ENCODE data around the gene ZNF439. TPM values are rescaled to one million over a fixed set of nuclear protein-coding genes. Genes with fewer than 3 reads are reported as not detected.
"Not testable (repeated sequence)": the region's sequence is repeated elsewhere in the genome, so short reads cannot be mapped to it uniquely, and the experiment has no call there.

ZNF439 gene
- total RNA-seq, 1 donor from 2014 or later: 1.0 TPM

- Mint-ChIP-seq H3K9me3 (ENCODE audit: unreplicated experiment) (no peaks in the 10 kb centered on the region), H3K4me1 (ENCODE audit: unreplicated experiment) (peaks cover 7% of the 10 kb centered on the region)
- no peak for DNase-seq (ENCODE audit: extremely low spot score, unreplicated experiment)
These were observed 34.1 kb downstream of the ZNF439 start for GRCh38 chr19:11882606-11883005.

GRCh38 chr19:11887234-11887610 is 38.7 kb downstream of the ZNF439 start:
- Mint-ChIP-seq H3K4me3 (ENCODE audit: unreplicated experiment) (peak overlapping the region; percentile 94), H3K27me3 (ENCODE audit: unreplicated experiment) (peaks cover 15% of the 10 kb centered on the region), H3K4me1 (ENCODE audit: unreplicated experiment) (peaks cover 28% of the 10 kb centered on the region), H3K36me3 (ENCODE audit: unreplicated experiment) (peaks cover 10% of the 10 kb centered on the region), H3K27ac (ENCODE audit: unreplicated experiment) (peak overlapping the region; percentile 97), H3K9me3 (ENCODE audit: unreplicated experiment) (no peaks in the 10 kb centered on the region)
- no peak for TF ChIP-seq CTCF (IDR thresholded peaks at IDR 0.05)
- DNase-seq (ENCODE audit: extremely low spot score, unreplicated experiment): no peak

More at GRCh38 chr19:11882606-11883005, 34.1 kb downstream of the ZNF439 start:
- no peaks in the 10 kb centered on the region for H3K36me3 Mint-ChIP-seq (ENCODE audit: unreplicated experiment)
- H3K27ac Mint-ChIP-seq (ENCODE audit: unreplicated experiment): no peak overlapping the region
- H3K27me3 Mint-ChIP-seq (ENCODE audit: unreplicated experiment): peaks cover 17% of the 10 kb centered on the region
- H3K4me3 Mint-ChIP-seq (ENCODE audit: unreplicated experiment): no peak overlapping the region
- no peak for TF ChIP-seq CTCF (IDR thresholded peaks at IDR 0.05)

GRCh38 chr19:11887611-11888531 is 39.3 kb downstream of the ZNF439 start, which contains the start of gene ZNF69:
ZNF69 (plus strand) TSS chr19:11887782; CDS start chr19:11887924, 142 bp downstream.
- no peaks in the 10 kb centered on the region for H3K9me3 Mint-ChIP-seq (ENCODE audit: unreplicated experiment)
- H3K27me3 Mint-ChIP-seq (ENCODE audit: unreplicated experiment): peaks cover 9% of the 10 kb centered on the region
- peak within 1 kb of the TSS; percentile 94 for H3K4me3 Mint-ChIP-seq (ENCODE audit: unreplicated experiment)
- peaks cover 28% of the 10 kb centered on the region for H3K4me1 Mint-ChIP-seq (ENCODE audit: unreplicated experiment)
- TF ChIP-seq CTCF (IDR thresholded peaks at IDR 0.05): peak; percentile 44
- peak; percentile 93 for DNase-seq (ENCODE audit: extremely low spot score, unreplicated experiment)
- H3K27ac Mint-ChIP-seq (ENCODE audit: unreplicated experiment): peak within 1 kb of the TSS; percentile 97
- H3K36me3 Mint-ChIP-seq (ENCODE audit: unreplicated experiment): peaks cover 13% of the 10 kb centered on the region

GRCh38 chr19:11889901-11890300 is 41.4 kb downstream of the ZNF439 start:
- not testable (repeated sequence) for H3K27ac Mint-ChIP-seq (ENCODE audit: unreplicated experiment); H3K27me3 Mint-ChIP-seq (ENCODE audit: unreplicated experiment); H3K4me3 Mint-ChIP-seq (ENCODE audit: unreplicated experiment); DNase-seq (ENCODE audit: extremely low spot score, unreplicated experiment)
- Mint-ChIP-seq H3K36me3 (ENCODE audit: unreplicated experiment) (peaks cover 28% of the 10 kb centered on the region), H3K9me3 (ENCODE audit: unreplicated experiment) (peaks cover 12% of the 10 kb centered on the region), H3K4me1 (ENCODE audit: unreplicated experiment) (peaks cover 28% of the 10 kb centered on the region)

GRCh38 chr19:11890634-11891033 is 42.1 kb downstream of the ZNF439 start:
- H3K36me3 Mint-ChIP-seq (ENCODE audit: unreplicated experiment): peaks cover 36% of the 10 kb centered on the region
- no peak for DNase-seq (ENCODE audit: extremely low spot score, unreplicated experiment)
- TF ChIP-seq CTCF (IDR thresholded peaks at IDR 0.05): no peak
- no peak overlapping the region for H3K4me3 Mint-ChIP-seq (ENCODE audit: unreplicated experiment)
- H3K27ac Mint-ChIP-seq (ENCODE audit: unreplicated experiment): no peak overlapping the region
- H3K9me3 Mint-ChIP-seq (ENCODE audit: unreplicated experiment): peaks cover 18% of the 10 kb centered on the region
- peaks cover 28% of the 10 kb centered on the region for H3K4me1 Mint-ChIP-seq (ENCODE audit: unreplicated experiment)
- H3K27me3 Mint-ChIP-seq (ENCODE audit: unreplicated experiment): no peaks in the 10 kb centered on the region

All from osteocyte (in vitro differentiated cells).